Pancreas (tissue), 10 donors: ENCODE measurements around the gene ACTR8. TPM values are rescaled to one million over a fixed set of nuclear protein-coding genes. Genes with fewer than 3 reads are reported as not detected.

Experiments
- ATAC-seq, 4 donors: fragments of 200-7000 bp; cut with Tn5 transposase; one replicate each; pipeline versions ENCODE4 v1.8.0 to v1.9.1; 2020; ENCODE audit warnings: mild to moderate bottlenecking in 4 of 4, moderate library complexity in 4 of 4
- DNase-seq, 6 donors: peaks; one replicate each; pipeline ENCODE4 v3.0.0-alpha.2; 2020
- FAIRE-seq: peaks from 2 replicates; lab custom pipeline; 2012; peaks lifted over from hg19 to GRCh38; lab: Jason Lieb, UNC
- H3K27ac ChIP-seq, 4 donors: fragments of 200-600 bp; sonication (generic); 1 replicate in 3 of 4; 2 replicates in 1 of 4; pipeline versions ENCODE4 v1.5.0 to v1.8.0; 2020
- H3K27me3 ChIP-seq, 4 donors: fragments of 200-600 bp; one replicate each; pipeline ENCODE4 v1.8.0; 2021
- H3K36me3 ChIP-seq, 3 donors: fragments of 200-600 bp; sonication (generic) in 1 of 3; one replicate each; pipeline versions ENCODE4 v1.5.0 to v1.8.0; 2020 to 2021
- H3K4me1 ChIP-seq, 3 donors: fragments of 200-600 bp; one replicate each; pipeline ENCODE4 v1.8.0; 2021
- H3K4me3 ChIP-seq, 4 donors: fragments of 200-600 bp; sonication (generic) in 2 of 4; one replicate each; pipeline versions ENCODE4 v1.5.0 to v1.8.0; 2020 to 2021
- H3K9me3 ChIP-seq, 4 donors: fragments of 200-600 bp; one replicate each; pipeline ENCODE4 v1.8.0; 2021
- WGBS, 2 donors: extraction: QIAGEN DNeasy Blood & Tissue Kit; methylation state at CpG; one replicate each; pipeline ENCODE4 v1.1.7; 2013; 5-methylcytosine and 5-hydroxymethylcytosine counted together
- intact Hi-C, 3 donors: fragments of 100-400 bp; cut with DNase I; formaldehyde crosslinking; loops; one replicate each; pipeline versions ENCODE4 v1.11.1 to v1.14.2; 2022
- polyA plus RNA-seq, 2 donors: library from polyadenylated mRNA; stranded (reverse); fragments of 200-250 nt; gene quantifications; one replicate each; pipeline ENCODE4 v1.2.3, GENCODE V29; 2013
- total RNA-seq, 6 donors: library from RNA; stranded (reverse); fragmentation: NEBNext Ultra II Directional in 4 of 6; extraction: Animal tissue kit (Norgen Biotek cat#: 25700) in 4 of 6; gene quantifications; one replicate each; pipeline versions ENCODE4 v1.2.1 to v1.2.4, GENCODE V29; 2021 to 2023
- TF ChIP-seq, protein P1 (sequence below), 4 donors: fragments of 200-600 bp; sonication (generic) in 3 of 4; IDR thresholded peaks; one replicate each; pipeline versions ENCODE4 v1.5.0 to v1.8.0; 2021; ENCODE audit warnings: antibody characterized with exemption in 4 of 4
- donor health status: healthy with polysubstance abuse.
- donor health status: DM: no; HTN: no; CAD: no; lungs with moderate emphysema.
- donor health status: DM: no; HTN: no; CAD: no.
- donor health status: control.
- donor health status: control.
- donor health status: Bipolar disorder and iron deficiency.
- donor health status: DM: yes; HTN: yes; CAD: no.
- donor health status: DM: no; HTN: no; CAD: no.
- donor health status: DM: no; HTN: no; CAD: no.
- donor health status: DM: yes; HTN: yes; CAD: no.

Gene ACTR8
- total and polyA plus RNA-seq, 8 donors, result 9.5 to 19.2 (median 13.6) TPM

DNA sequence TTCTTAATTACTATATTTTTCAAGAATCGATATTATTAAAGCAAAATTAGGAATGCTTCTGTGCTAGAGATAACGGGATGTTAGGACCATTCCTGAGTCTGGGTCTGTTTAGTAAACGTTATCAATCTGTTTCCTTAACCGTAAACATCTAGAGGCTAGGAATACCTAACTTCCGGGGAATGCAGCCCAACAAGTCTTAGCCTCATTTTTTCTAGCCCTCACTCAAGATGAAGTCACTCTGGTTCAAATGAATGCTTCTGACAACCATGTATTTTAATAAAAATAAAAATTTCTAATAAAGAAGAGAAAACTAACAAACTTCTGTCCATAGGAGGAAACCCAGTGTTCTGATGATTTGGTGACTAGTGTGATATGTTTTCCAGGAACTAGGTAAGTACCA lies 20.8 kb upstream of the ACTR8 start:
- ATAC-seq (no peak), FAIRE-seq (peak; percentile 32), DNase-seq (no peak)
- Histone ChIP-seq H3K36me3 (no peaks in the 10 kb centered on the region), H3K9me3 (no peaks in the 10 kb centered on the region), H3K4me1 (no peaks in the 10 kb centered on the region), H3K27me3 (no peaks in the 10 kb centered on the region), H3K4me3 (no peak overlapping the region), H3K27ac (no peak overlapping the region)
- whole genome bisulfite sequencing, 2 donors, result 41 to 42% methylated on average over 5 of the region's 5 CpGs
- intact Hi-C loops, result no loop called here
- TF ChIP-seq, protein P1, sequence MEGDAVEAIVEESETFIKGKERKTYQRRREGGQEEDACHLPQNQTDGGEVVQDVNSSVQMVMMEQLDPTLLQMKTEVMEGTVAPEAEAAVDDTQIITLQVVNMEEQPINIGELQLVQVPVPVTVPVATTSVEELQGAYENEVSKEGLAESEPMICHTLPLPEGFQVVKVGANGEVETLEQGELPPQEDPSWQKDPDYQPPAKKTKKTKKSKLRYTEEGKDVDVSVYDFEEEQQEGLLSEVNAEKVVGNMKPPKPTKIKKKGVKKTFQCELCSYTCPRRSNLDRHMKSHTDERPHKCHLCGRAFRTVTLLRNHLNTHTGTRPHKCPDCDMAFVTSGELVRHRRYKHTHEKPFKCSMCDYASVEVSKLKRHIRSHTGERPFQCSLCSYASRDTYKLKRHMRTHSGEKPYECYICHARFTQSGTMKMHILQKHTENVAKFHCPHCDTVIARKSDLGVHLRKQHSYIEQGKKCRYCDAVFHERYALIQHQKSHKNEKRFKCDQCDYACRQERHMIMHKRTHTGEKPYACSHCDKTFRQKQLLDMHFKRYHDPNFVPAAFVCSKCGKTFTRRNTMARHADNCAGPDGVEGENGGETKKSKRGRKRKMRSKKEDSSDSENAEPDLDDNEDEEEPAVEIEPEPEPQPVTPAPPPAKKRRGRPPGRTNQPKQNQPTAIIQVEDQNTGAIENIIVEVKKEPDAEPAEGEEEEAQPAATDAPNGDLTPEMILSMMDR (IDR thresholded peaks at IDR 0.05), result no peak

DNA sequence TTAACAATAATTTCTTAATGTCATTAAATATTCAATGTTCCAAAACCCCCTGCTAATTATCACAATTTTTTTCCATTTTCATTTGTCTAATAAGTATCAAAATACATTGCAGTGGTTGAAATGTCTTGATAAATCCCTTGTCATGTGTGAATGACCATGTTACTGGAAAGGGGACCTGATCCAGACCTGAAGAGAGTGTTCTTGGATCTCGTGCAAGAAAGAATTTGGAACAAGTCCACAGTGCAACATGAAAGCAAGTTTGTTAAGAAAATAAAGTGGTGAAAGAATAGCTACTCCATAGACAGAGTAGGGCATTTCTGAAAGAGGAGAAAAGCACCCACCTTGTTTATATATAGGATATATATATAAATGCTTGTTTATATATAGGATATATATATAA lies 20.1 kb upstream of the ACTR8 start:
- H3K9me3 ChIP-seq, result no peaks in the 10 kb centered on the region
- no peaks in the 10 kb centered on the region for H3K27me3 ChIP-seq
- no peak overlapping the region for H3K27ac ChIP-seq
- 24 to 40% methylated on average over 1 of the region's 1 CpG for WGBS, 2 donors
- TF ChIP-seq, protein P1 (IDR thresholded peaks at IDR 0.05), result no peak
- DNase-seq (no peak), FAIRE-seq (no peak), ATAC-seq (no peak)
- H3K36me3 ChIP-seq, result no peaks in the 10 kb centered on the region
- no peaks in the 10 kb centered on the region for H3K4me1 ChIP-seq
- H3K4me3 ChIP-seq, result no peak overlapping the region
- intact Hi-C loops, result no loop called here

DNA sequence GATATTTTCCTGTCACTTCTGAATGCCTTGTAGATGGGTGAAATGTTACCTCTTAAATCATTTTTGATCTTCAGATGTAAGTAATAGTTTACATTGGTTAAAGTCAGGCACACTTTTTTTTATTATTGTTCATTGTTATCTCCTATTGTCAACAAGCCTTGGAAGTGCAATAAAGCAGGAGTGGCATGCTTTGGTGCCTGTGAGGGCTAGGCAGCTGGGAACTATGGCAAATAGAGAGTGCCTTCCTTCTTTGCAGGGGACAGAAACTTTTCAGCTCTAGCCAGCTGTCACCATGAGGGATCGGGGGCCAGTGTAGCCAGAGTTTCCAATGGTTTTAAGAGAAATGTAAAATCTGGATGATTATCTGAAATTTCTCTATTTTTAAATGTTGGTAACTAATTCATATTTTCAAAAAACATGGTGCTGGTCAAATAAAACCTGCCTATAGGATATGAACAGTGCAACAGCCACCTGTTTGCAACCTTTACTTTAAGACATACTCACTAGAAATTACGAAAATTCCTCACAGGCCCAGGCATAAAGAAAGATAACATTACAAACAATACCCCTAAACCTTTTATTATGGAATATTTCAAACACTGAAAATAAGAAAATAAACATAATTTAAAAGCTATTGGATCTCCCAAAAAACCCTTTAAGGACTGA lies 18.8 kb upstream of the ACTR8 start:
- Histone ChIP-seq H3K27me3 (peaks cover 0 to 5% (median 0%) of the 10 kb centered on the region in 4 donors), H3K9me3 (no peaks in the 10 kb centered on the region), H3K4me3 (no peak overlapping the region), H3K4me1 (no peaks in the 10 kb centered on the region), H3K36me3 (no peaks in the 10 kb centered on the region), H3K27ac (no peak overlapping the region)
- intact Hi-C loops, result no loop called here
- DNase-seq, result no peak
- ATAC-seq, result no peak
- FAIRE-seq, result no peak
- TF ChIP-seq, protein P1 (IDR thresholded peaks at IDR 0.05), result no peak
- WGBS, 2 donors, result 70 to 80% methylated on average over 2 of the region's 2 CpGs

DNA sequence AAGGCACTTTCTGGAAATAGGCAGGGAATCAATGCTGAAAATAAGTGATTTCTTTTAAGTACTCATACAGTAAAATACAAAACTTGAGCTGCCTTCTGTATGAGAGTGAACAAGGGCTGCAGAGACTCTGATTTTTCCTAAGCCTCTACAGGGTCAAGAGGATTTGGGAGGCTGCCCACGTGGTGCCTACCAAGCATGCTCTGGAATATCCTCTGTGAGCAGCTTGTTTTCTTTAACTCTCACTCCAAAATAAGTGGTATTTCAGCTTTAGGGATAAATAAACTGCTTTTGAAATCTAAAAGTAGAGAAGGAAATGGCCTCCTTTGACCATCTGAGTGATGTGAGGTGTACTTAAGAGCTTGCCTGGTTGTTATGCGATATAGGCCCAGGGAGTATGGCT lies 17.8 kb upstream of the ACTR8 start:
- WGBS, 2 donors, result 73 to 74% methylated on average over 2 of the region's 2 CpGs
- H3K27ac ChIP-seq, result no peak overlapping the region
- ATAC-seq, result no peak
- no peak for FAIRE-seq
- H3K4me1 ChIP-seq, result no peaks in the 10 kb centered on the region
- TF ChIP-seq, protein P1 (IDR thresholded peaks at IDR 0.05), result no peak
- H3K36me3 ChIP-seq, result no peaks in the 10 kb centered on the region
- H3K9me3 ChIP-seq, result no peaks in the 10 kb centered on the region
- intact Hi-C loops, result no loop called here
- peaks cover 0 to 5% (median 0%) of the 10 kb centered on the region in 4 donors for H3K27me3 ChIP-seq
- no peak for DNase-seq
- no peak overlapping the region for H3K4me3 ChIP-seq

DNA sequence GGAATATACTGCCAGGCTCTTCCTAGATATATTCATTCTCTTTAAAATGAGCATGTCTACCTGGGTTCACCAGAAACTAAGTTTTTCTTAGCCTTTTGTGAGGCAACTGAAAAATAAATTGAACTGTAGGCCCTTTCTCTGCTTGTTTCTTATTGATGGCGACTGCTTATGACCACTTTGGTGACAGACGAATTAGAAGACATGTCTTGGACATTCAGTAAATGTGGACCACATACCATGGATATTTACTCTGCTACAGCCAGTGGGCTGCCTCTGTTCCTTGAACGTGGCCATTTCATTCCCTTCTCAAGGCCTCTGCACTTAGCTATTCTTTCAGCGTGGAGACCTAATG lies 10.3 kb upstream of the ACTR8 start:
- Histone ChIP-seq H3K27me3 (peaks cover 0 to 5% (median 0%) of the 10 kb centered on the region in 4 donors), H3K4me1 (peaks cover 5 to 25% (median 9%) of the 10 kb centered on the region in 3 donors), H3K27ac (peak overlapping the region; percentile 97 to 99 (median 97)), H3K9me3 (no peaks in the 10 kb centered on the region), H3K36me3 (no peaks in the 10 kb centered on the region), H3K4me3 (peak overlapping the region; percentile 8 to 93 (median 54))
- WGBS, 2 donors, result 46 to 57% methylated on average over 4 of the region's 4 CpGs
- intact Hi-C loops, result no loop called here
- no peak for DNase-seq
- FAIRE-seq, result no peak
- no peak for ATAC-seq
- TF ChIP-seq, protein P1 (IDR thresholded peaks at IDR 0.05), result no peak
